HEK293 (cell line): ENCODE results near the gene RNASEH2A.

Experiments
- EGR2 ChIP-seq: fragments of 450-650 bp; formaldehyde crosslinking; IDR thresholded peaks from 2 replicates; pipeline ENCODE4 v1.5.1; 2016; ENCODE audit warnings: low read depth, missing biosample characterization, missing genetic modification characterization
- GFI1B ChIP-seq: fragments of 450-650 bp; formaldehyde crosslinking; IDR thresholded peaks from 2 replicates; pipeline ENCODE4 v1.5.1; 2016; ENCODE audit warnings: missing biosample characterization, missing genetic modification characterization
- KLF16 ChIP-seq: fragments of 450-650 bp; formaldehyde crosslinking; IDR thresholded peaks from 2 replicates; pipeline ENCODE4 v1.5.1; 2017; ENCODE audit warnings: missing biosample characterization, missing genetic modification characterization
- PBX3 ChIP-seq: sonication (generic); formaldehyde crosslinking; IDR thresholded peaks from 2 replicates; pipeline ENCODE4 v1.8.1; 2022; ENCODE audit warnings: mild to moderate bottlenecking, moderate library complexity, missing genetic modification reagents
- SCRT2 ChIP-seq: fragments of 450-650 bp; formaldehyde crosslinking; IDR thresholded peaks from 2 replicates; pipeline ENCODE4 v1.5.1; 2016; ENCODE audit warnings: missing biosample characterization, missing genetic modification characterization
- ZBTB1 ChIP-seq: fragments of 450-650 bp; formaldehyde crosslinking; IDR thresholded peaks from 2 replicates; pipeline ENCODE4 v1.5.1; 2016; ENCODE audit warnings: missing biosample characterization, missing genetic modification characterization
- ZBTB49 ChIP-seq: fragments of 450-650 bp; formaldehyde crosslinking; IDR thresholded peaks from 2 replicates; pipeline ENCODE4 v1.5.1; 2016; ENCODE audit warnings: missing biosample characterization, missing genetic modification characterization, low read depth
- ZBTB8A ChIP-seq: fragments of 450-650 bp; formaldehyde crosslinking; IDR thresholded peaks from 2 replicates; pipeline ENCODE4 v1.5.1; 2016; ENCODE audit warnings: missing biosample characterization, missing genetic modification characterization
- ZNF112 ChIP-seq: fragments of 450-650 bp; formaldehyde crosslinking; IDR thresholded peaks from 2 replicates; pipeline ENCODE4 v1.5.0; 2017; ENCODE audit warnings: missing biosample characterization, missing genetic modification characterization
- ZNF121 ChIP-seq: fragments of 450-650 bp; formaldehyde crosslinking; IDR thresholded peaks from 2 replicates; pipeline ENCODE4 v1.5.1; 2016; ENCODE audit warnings: missing biosample characterization, missing genetic modification characterization
- ZNF133 ChIP-seq: fragments of 450-650 bp; formaldehyde crosslinking; IDR thresholded peaks from 2 replicates; pipeline ENCODE4 v1.5.1; 2016; ENCODE audit warnings: missing biosample characterization, missing genetic modification characterization
- ZNF169 ChIP-seq: fragments of 450-650 bp; formaldehyde crosslinking; IDR thresholded peaks from 2 replicates; pipeline ENCODE4 v1.5.1; 2016; ENCODE audit warnings: missing biosample characterization, missing genetic modification characterization
- ZNF214 ChIP-seq: fragments of 450-650 bp; formaldehyde crosslinking; IDR thresholded peaks from 2 replicates; pipeline ENCODE4 v1.5.1; 2017; ENCODE audit warnings: missing biosample characterization, mild to moderate bottlenecking, missing genetic modification characterization, borderline replicate concordance
- ZNF223 ChIP-seq: fragments of 450-650 bp; formaldehyde crosslinking; IDR thresholded peaks from 2 replicates; pipeline ENCODE4 v1.5.1; 2016; ENCODE audit warnings: missing biosample characterization, missing genetic modification characterization
- ZNF423 ChIP-seq: fragments of 450-650 bp; formaldehyde crosslinking; IDR thresholded peaks from 2 replicates; pipeline ENCODE4 v1.5.1; 2016; ENCODE audit warnings: missing biosample characterization, missing genetic modification characterization
- ZNF433 ChIP-seq: fragments of 450-650 bp; formaldehyde crosslinking; IDR thresholded peaks from 2 replicates; pipeline ENCODE4 v1.5.1; 2016; ENCODE audit warnings: missing biosample characterization, missing genetic modification characterization, low read depth
- ZNF530 ChIP-seq: fragments of 450-650 bp; formaldehyde crosslinking; IDR thresholded peaks from 2 replicates; pipeline ENCODE4 v1.5.1; 2016; ENCODE audit warnings: low read depth, missing biosample characterization, missing genetic modification characterization
- ZNF585B ChIP-seq: fragments of 450-650 bp; formaldehyde crosslinking; IDR thresholded peaks from 2 replicates; pipeline ENCODE4 v1.5.1; 2016; ENCODE audit warnings: missing biosample characterization, missing genetic modification characterization
- ZNF623 ChIP-seq: fragments of 450-650 bp; formaldehyde crosslinking; IDR thresholded peaks from 2 replicates; pipeline ENCODE4 v1.5.1; 2016; ENCODE audit warnings: missing biosample characterization, missing genetic modification characterization
- ZNF664 ChIP-seq: fragments of 450-650 bp; formaldehyde crosslinking; IDR thresholded peaks from 2 replicates; pipeline ENCODE4 v1.5.1; 2016; ENCODE audit warnings: missing biosample characterization, missing genetic modification characterization
- ZNF707 ChIP-seq: fragments of 450-650 bp; formaldehyde crosslinking; IDR thresholded peaks from 2 replicates; pipeline ENCODE4 v1.5.1; 2016; ENCODE audit warnings: missing biosample characterization, missing genetic modification characterization
- ZNF830 ChIP-seq: fragments of 450-650 bp; IDR thresholded peaks from 2 replicates; pipeline ENCODE4 v1.5.0; 2018; ENCODE audit warnings: missing biosample characterization, missing genetic modification characterization, low read depth, mild to moderate bottlenecking, moderate library complexity
- ZNF837 ChIP-seq: fragments of 450-650 bp; formaldehyde crosslinking; IDR thresholded peaks from 2 replicates; pipeline ENCODE4 v1.5.1; 2016; ENCODE audit warnings: missing biosample characterization, missing genetic modification characterization
- ZSCAN16 ChIP-seq: fragments of 450-650 bp; formaldehyde crosslinking; IDR thresholded peaks from 2 replicates; pipeline ENCODE4 v1.5.1; 2016; ENCODE audit warnings: missing biosample characterization, missing genetic modification characterization
- TF ChIP-seq, protein P1 (sequence below): fragments of 450-650 bp; formaldehyde crosslinking; IDR thresholded peaks from 2 replicates; pipeline ENCODE4 v1.5.1; 2017; ENCODE audit warnings: missing biosample characterization, missing genetic modification characterization
- TF ChIP-seq, protein P2 (sequence below): fragments of 450-650 bp; formaldehyde crosslinking; IDR thresholded peaks from 2 replicates; pipeline ENCODE4 v1.5.1; 2016; ENCODE audit warnings: missing biosample characterization, missing genetic modification characterization
- TF ChIP-seq, protein P3 (sequence below): fragments of 450-650 bp; formaldehyde crosslinking; IDR thresholded peaks from 2 replicates; pipeline ENCODE4 v1.5.1; 2016; ENCODE audit warnings: missing biosample characterization, missing genetic modification characterization

RNASEH2A gene

GRCh38 chr19:12847159-12848139, 41.1 kb downstream of the RNASEH2A start (continued):
- TF ChIP-seq ZBTB49 (tag by site-specific recombination) (no peak), SCRT2 (no peak), ZNF530 (no peak), ZNF214 (tag by site-specific recombination) (no peak), ZSCAN16 (tag by site-specific recombination) (no peak), ZNF121 (tag by site-specific recombination) (no peak), KLF16 (no peak), ZNF837 (tag by site-specific recombination) (no peak), ZNF112 (tag by site-specific recombination) (no peak), PBX3 (CRISPR knock-in tag) (peak; percentile 79), ZNF433 (no peak), ZNF585B (tag by site-specific recombination) (no peak), ZBTB1 (tag by site-specific recombination) (no peak), ZNF664 (tag by site-specific recombination) (no peak), ZBTB8A (tag by site-specific recombination) (peak; percentile 75), ZNF169 (no peak), ZNF223 (tag by site-specific recombination) (no peak), ZNF133 (tag by site-specific recombination) (no peak), ZNF623 (tag by site-specific recombination) (no peak), ZNF830 (tag by site-specific recombination) (no peak), ZNF423 (no peak), GFI1B (tag by site-specific recombination) (no peak), EGR2 (tag by site-specific recombination) (0 out of 2 replicates have a peak, but pooled peaks have one; percentile 39), ZNF707 (tag by site-specific recombination) (no peak)
- TF ChIP-seq, protein P1, sequence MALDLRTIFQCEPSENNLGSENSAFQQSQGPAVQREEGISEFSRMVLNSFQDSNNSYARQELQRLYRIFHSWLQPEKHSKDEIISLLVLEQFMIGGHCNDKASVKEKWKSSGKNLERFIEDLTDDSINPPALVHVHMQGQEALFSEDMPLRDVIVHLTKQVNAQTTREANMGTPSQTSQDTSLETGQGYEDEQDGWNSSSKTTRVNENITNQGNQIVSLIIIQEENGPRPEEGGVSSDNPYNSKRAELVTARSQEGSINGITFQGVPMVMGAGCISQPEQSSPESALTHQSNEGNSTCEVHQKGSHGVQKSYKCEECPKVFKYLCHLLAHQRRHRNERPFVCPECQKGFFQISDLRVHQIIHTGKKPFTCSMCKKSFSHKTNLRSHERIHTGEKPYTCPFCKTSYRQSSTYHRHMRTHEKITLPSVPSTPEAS = no peak
- TF ChIP-seq, protein P2, sequence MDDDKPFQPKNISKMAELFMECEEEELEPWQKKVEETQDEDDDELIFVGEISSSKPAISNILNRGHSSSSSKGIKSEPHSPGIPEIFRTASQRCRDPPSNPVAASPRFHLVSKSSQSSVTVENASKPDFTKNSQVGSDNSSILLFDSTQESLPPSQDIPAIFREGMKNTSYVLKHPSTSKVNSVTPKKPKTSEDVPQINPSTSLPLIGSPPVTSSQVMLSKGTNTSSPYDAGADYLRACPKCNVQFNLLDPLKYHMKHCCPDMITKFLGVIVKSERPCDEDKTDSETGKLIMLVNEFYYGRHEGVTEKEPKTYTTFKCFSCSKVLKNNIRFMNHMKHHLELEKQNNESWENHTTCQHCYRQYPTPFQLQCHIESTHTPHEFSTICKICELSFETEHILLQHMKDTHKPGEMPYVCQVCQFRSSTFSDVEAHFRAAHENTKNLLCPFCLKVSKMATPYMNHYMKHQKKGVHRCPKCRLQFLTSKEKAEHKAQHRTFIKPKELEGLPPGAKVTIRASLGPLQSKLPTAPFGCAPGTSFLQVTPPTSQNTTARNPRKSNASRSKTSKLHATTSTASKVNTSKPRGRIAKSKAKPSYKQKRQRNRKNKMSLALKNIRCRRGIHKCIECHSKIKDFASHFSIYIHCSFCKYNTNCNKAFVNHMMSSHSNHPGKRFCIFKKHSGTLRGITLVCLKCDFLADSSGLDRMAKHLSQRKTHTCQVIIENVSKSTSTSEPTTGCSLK (tag by site-specific recombination) = no peak
- TF ChIP-seq, protein P3, sequence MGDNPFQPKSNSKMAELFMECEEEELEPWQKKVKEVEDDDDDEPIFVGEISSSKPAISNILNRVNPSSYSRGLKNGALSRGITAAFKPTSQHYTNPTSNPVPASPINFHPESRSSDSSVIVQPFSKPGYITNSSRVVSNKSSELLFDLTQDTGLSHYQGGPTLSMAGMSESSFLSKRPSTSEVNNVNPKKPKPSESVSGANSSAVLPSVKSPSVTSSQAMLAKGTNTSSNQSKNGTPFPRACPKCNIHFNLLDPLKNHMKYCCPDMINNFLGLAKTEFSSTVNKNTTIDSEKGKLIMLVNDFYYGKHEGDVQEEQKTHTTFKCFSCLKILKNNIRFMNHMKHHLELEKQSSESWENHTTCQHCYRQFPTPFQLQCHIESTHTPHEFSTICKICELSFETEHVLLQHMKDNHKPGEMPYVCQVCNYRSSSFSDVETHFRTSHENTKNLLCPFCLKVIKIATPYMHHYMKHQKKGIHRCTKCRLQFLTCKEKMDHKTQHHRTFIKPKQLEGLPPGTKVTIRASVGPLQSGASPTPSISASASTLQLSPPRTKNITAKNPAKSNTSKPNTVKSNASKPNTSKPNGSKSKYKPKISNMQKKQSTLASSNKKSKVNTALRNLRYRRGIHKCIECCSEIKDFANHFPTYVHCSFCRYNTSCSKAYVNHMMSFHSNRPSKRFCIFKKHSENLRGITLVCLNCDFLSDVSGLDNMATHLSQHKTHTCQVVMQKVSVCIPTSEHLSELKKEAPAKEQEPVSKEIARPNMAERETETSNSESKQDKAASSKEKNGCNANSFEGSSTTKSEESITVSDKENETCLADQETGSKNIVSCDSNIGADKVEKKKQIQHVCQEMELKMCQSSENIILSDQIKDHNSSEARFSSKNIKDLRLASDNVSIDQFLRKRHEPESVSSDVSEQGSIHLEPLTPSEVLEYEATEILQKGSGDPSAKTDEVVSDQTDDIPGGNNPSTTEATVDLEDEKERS (tag by site-specific recombination) = no peak
